HCT116 (cell line): Measurements from ENCODE around the gene MUC21. TPM values are rescaled to one million over a fixed set of nuclear protein-coding genes. Genes with fewer than 3 reads are reported as not detected.

Experiments used
- total RNA-seq: library from RNA; stranded (reverse); gene quantifications from one replicate; pipeline ENCODE4 v1.2.1, GENCODE V29; 2021; ENCODE audit not compliant: unreplicated experiment

MUC21 gene
- total RNA-seq, 1 experiment from 2014 or later, result not detected

Other genes starting within 250 kb of the MUC21 start
- 117 TPM for gene FLOT1, start 241.0 kb upstream of the MUC21 start, total RNA-seq
- gene IER3, start 239.2 kb upstream of the MUC21 start, total RNA-seq, result 952 TPM
- 211 TPM for gene DDR1, start 99.2 kb upstream of the MUC21 start, total RNA-seq
- 59.7 TPM for gene GTF2H4, start 75.5 kb upstream of the MUC21 start, total RNA-seq
- gene VARS2, start 69.5 kb upstream of the MUC21 start, total RNA-seq, result 39.8 TPM
- gene SFTA2, start 51.5 kb upstream of the MUC21 start, total RNA-seq, result not detected
- gene MUCL3, start 42.7 kb upstream of the MUC21 start, total RNA-seq, result 0.15 TPM
- not detected for gene MUC22, start 26.8 kb downstream of the MUC21 start, total RNA-seq
- not detected for gene C6orf15, start 128.9 kb downstream of the MUC21 start, total RNA-seq
- gene PSORS1C1, start 131.1 kb downstream of the MUC21 start, total RNA-seq, result 9.8 TPM
- 0.12 TPM for gene CDSN, start 136.7 kb downstream of the MUC21 start, total RNA-seq
- gene PSORS1C2, start 155.3 kb downstream of the MUC21 start, total RNA-seq, result not detected
- gene CCHCR1, start 174.1 kb downstream of the MUC21 start, total RNA-seq, result 40.7 TPM
- 15.4 TPM for gene TCF19, start 174.9 kb downstream of the MUC21 start, total RNA-seq
- gene POU5F1, start 187.0 kb downstream of the MUC21 start, total RNA-seq, result 1.9 TPM